ENCODE results near the gene PANK2.

GRCh38 chr20:3964719-3965118 lies 75.5 kb downstream of the PANK2 start:
- TF ChIP-seq CTCF (IDR thresholded peaks at IDR 0.05; ENCODE audit: insufficient read depth, low read depth, low read length), result no peak
- TF ChIP-seq EZH2 (IDR thresholded peaks at IDR 0.05; ENCODE audit: insufficient read depth, low read length), result no peak
